H9 (cell line): Measurements from ENCODE around the gene CTSH. TPM values are rescaled to one million over a fixed set of nuclear protein-coding genes. Genes with fewer than 3 reads are reported as not detected.
A peak's percentile ranks its signal among the peaks of the same experiment; 100 is the strongest.
"Not testable (repeated sequence)": the region's sequence is repeated elsewhere in the genome, so short reads cannot be mapped to it uniquely, and the experiment has no call there.

Experiments used
- DNase-seq: peaks from one replicate; pipeline ENCODE4 v3.0.0-alpha.2; 2017
- H2AFZ ChIP-seq: one replicate; pipeline ENCODE4 v1.6.1; 2013; ENCODE audit warnings: mild to moderate bottlenecking, low read length, control low read depth, moderate library complexity
- H2AK5ac ChIP-seq: 2 replicates; pipeline ENCODE4 v1.6.1; 2013; ENCODE audit warnings: low read length, control low read depth, mixed read lengths; ENCODE audit not compliant: insufficient read length
- H2BK120ac ChIP-seq: one replicate; pipeline ENCODE4 v1.6.1; 2013; ENCODE audit warnings: low read depth, mild to moderate bottlenecking, low read length, control low read depth, inconsistent platforms; ENCODE audit not compliant: poor library complexity, severe bottlenecking
- H2BK12ac ChIP-seq: 2 replicates; pipeline ENCODE4 v1.6.1; 2013; ENCODE audit warnings: low read length, control low read depth, mixed read lengths, low read depth; ENCODE audit not compliant: insufficient read length
- H2BK15ac ChIP-seq: 2 replicates; pipeline ENCODE4 v1.6.1; 2013; ENCODE audit warnings: low read depth, low read length, control low read depth
- H2BK20ac ChIP-seq: one replicate; pipeline ENCODE4 v1.6.1; 2013; ENCODE audit warnings: low read depth, mild to moderate bottlenecking, low read length, control low read depth, inconsistent platforms; ENCODE audit not compliant: poor library complexity, severe bottlenecking
- H2BK5ac ChIP-seq: 2 replicates; pipeline ENCODE4 v1.6.1; 2013; ENCODE audit warnings: low read length, control low read depth, mixed read lengths; ENCODE audit not compliant: insufficient read length
- H3K14ac ChIP-seq: 2 replicates; pipeline ENCODE4 v1.6.1; 2013; ENCODE audit warnings: low read length, control low read depth; ENCODE audit not compliant: insufficient read depth
- H3K18ac ChIP-seq: 2 replicates; pipeline ENCODE4 v1.6.1; 2013; ENCODE audit warnings: low read depth, mild to moderate bottlenecking, mixed read lengths, low read length, control low read depth; ENCODE audit not compliant: insufficient read length
- H3K23ac ChIP-seq: 2 replicates; pipeline ENCODE4 v1.6.1; 2013; ENCODE audit warnings: low read length, control low read depth, mixed read lengths, low read depth; ENCODE audit not compliant: insufficient read length
- H3K23me2 ChIP-seq: 2 replicates; pipeline ENCODE4 v1.6.1; 2013; ENCODE audit warnings: low read depth, mild to moderate bottlenecking, mixed read lengths, low read length, control low read depth; ENCODE audit not compliant: insufficient read length, poor library complexity, severe bottlenecking
- H3K27ac ChIP-seq: 2 replicates; pipeline ENCODE4 v1.5.1; 2013; ENCODE audit warnings: low read length, control low read depth, mixed read lengths, low read depth; ENCODE audit not compliant: insufficient read length
- H3K27me3 ChIP-seq: 2 replicates; pipeline ENCODE4 v1.6.1; 2013; ENCODE audit warnings: low read length, control low read depth, inconsistent platforms; ENCODE audit not compliant: insufficient read depth
- H3K4ac ChIP-seq: 2 replicates; pipeline ENCODE4 v1.6.1; 2013; ENCODE audit warnings: low read depth, mild to moderate bottlenecking, control low read depth, inconsistent platforms, low read length, moderate library complexity
- H3K4me1 ChIP-seq: 2 replicates; pipeline ENCODE4 v1.6.1; 2013; ENCODE audit warnings: low read length, control low read depth, inconsistent platforms; ENCODE audit not compliant: insufficient read depth
- H3K4me2 ChIP-seq: 2 replicates; pipeline ENCODE4 v1.6.1; 2013; ENCODE audit warnings: low read length, control low read depth, mixed read lengths; ENCODE audit not compliant: insufficient read length, insufficient read depth
- H3K56ac ChIP-seq: 2 replicates; pipeline ENCODE4 v1.6.1; 2013; ENCODE audit warnings: low read depth, mild to moderate bottlenecking, mixed read lengths, low read length, control low read depth; ENCODE audit not compliant: insufficient read length
- H3K79me1 ChIP-seq: 2 replicates; pipeline ENCODE4 v1.6.1; 2013; ENCODE audit warnings: low read depth, mild to moderate bottlenecking, moderate library complexity, low read length, control low read depth, inconsistent platforms; ENCODE audit not compliant: insufficient read depth, poor library complexity, severe bottlenecking
- H3K79me2 ChIP-seq: 2 replicates; pipeline ENCODE4 v1.6.1; 2013; ENCODE audit warnings: low read length, control low read depth, inconsistent platforms; ENCODE audit not compliant: insufficient read depth
- H3K9ac ChIP-seq: 2 replicates; pipeline ENCODE4 v1.6.1; 2013; ENCODE audit warnings: low read length, control low read depth, mixed read lengths; ENCODE audit not compliant: insufficient read length; ENCODE audit errors: extremely low read depth
- H3K9me3 ChIP-seq: one replicate; pipeline ENCODE4 v1.6.1; 2013; ENCODE audit warnings: low read depth, low read length, inconsistent platforms; ENCODE audit not compliant: control insufficient read depth
- H3T11ph ChIP-seq: one replicate; pipeline ENCODE4 v1.6.1; 2013; ENCODE audit warnings: mild to moderate bottlenecking, low read length, control low read depth, inconsistent platforms
- H4K20me1 ChIP-seq: one replicate; pipeline ENCODE4 v1.6.1; 2013; ENCODE audit not compliant: control insufficient read depth, insufficient read length, insufficient read depth
- H4K5ac ChIP-seq: 2 replicates; pipeline ENCODE4 v1.6.1; 2013; ENCODE audit warnings: low read depth, mild to moderate bottlenecking, mixed read lengths, low read length, control low read depth; ENCODE audit not compliant: insufficient read length
- H4K8ac ChIP-seq: replicated peaks from 2 replicates; pipeline ENCODE4 v1.6.1; 2013; ENCODE audit warnings: low read length, control low read depth, mixed read lengths, low read depth; ENCODE audit not compliant: insufficient read length
- H4K91ac ChIP-seq: 2 replicates; pipeline ENCODE4 v1.6.1; 2013; ENCODE audit warnings: low read depth, mild to moderate bottlenecking, moderate library complexity, mixed read lengths, low read length, control low read depth; ENCODE audit not compliant: insufficient read length
- H3K27ac Mint-ChIP-seq, 3 experiments: 2 replicates in 2 of 3; 3 replicates in 1 of 3; pipeline ENCODE4 v1.8.0; 2020 to 2021; ENCODE audit warnings: mixed read lengths in 3 of 3, mild to moderate bottlenecking in 1 of 3, moderate library complexity in 1 of 3
- H3K27me3 Mint-ChIP-seq: 2 replicates; pipeline ENCODE4 v1.8.0; 2021; ENCODE audit warnings: low read depth, mild to moderate bottlenecking, moderate library complexity, mixed read lengths
- H3K36me3 Mint-ChIP-seq, 3 experiments: 2 replicates in 2 of 3; 3 replicates in 1 of 3; pipeline ENCODE4 v1.8.0; 2020 to 2021; ENCODE audit warnings: low read depth in 3 of 3, mixed read lengths in 3 of 3; ENCODE audit not compliant: insufficient read depth in 1 of 3
- H3K4me1 Mint-ChIP-seq, 2 experiments: 2 replicates each; pipeline ENCODE4 v1.8.0; 2020; ENCODE audit warnings: mixed read lengths in 2 of 2
- H3K4me3 Mint-ChIP-seq, 2 experiments: 2 replicates in 1 of 2; 3 replicates in 1 of 2; pipeline ENCODE4 v1.8.0; 2020 to 2021; ENCODE audit warnings: mild to moderate bottlenecking in 2 of 2, mixed read lengths in 2 of 2, moderate library complexity in 1 of 2
- H3K9me3 Mint-ChIP-seq, 2 experiments: 2 replicates in 1 of 2; 3 replicates in 1 of 2; pipeline ENCODE4 v1.8.0; 2020; ENCODE audit warnings: mild to moderate bottlenecking in 2 of 2, mixed read lengths in 2 of 2, moderate library complexity in 1 of 2
- CTCF ChIP-seq: fragments of 200-600 bp; sonication (generic); conservative IDR thresholded peaks from 3 replicates; pipeline ENCODE4 v1.8.0; 2021; ENCODE audit warnings: antibody characterized with exemption, mild to moderate bottlenecking
- WGBS: extraction: QIAGEN DNeasy Blood & Tissue Kit; methylation state at CpG from one replicate; pipeline ENCODE4 v1.1.7; 2013; ENCODE audit warnings: missing lambda C conversion rate, low lambda C conversion rate, mixed read lengths; ENCODE audit not compliant: insufficient read length; ENCODE audit errors: extremely low coverage; 5-methylcytosine and 5-hydroxymethylcytosine counted together
- total RNA-seq: library from RNA; stranded (reverse); gene quantifications from 2 replicates; pipeline ENCODE4 v1.2.1, GENCODE V29; 2021

The CTSH gene
- total RNA-seq, 1 experiment from 2014 or later, result 15.5 TPM

GRCh38 chr15:78878356-78878755 lies 66.5 kb downstream of the CTSH start:
- no peaks in the 10 kb centered on the region for H3K23me2 ChIP-seq
- peaks cover 0 to 5% of the 10 kb centered on the region in 2 experiments; a peak in 2 of 5 replicates for H3K9me3 Mint-ChIP-seq
- H4K8ac ChIP-seq, result no peak overlapping the region
- peaks cover 41 to 46% of the 10 kb centered on the region in 2 experiments for H3K4me1 Mint-ChIP-seq
- H3K18ac ChIP-seq, result no peak overlapping the region
- peak overlapping the region; percentile 2 to 54; a peak in 3 of 5 replicates for H3K4me3 Mint-ChIP-seq
- WGBS, result no CpG with 5 or more reads among the region's 1 CpG
- no peaks in the 10 kb centered on the region for H3K79me1 ChIP-seq
- H3K14ac ChIP-seq, result no peak overlapping the region
- H4K91ac ChIP-seq, result no peak overlapping the region
- H3K36me3 Mint-ChIP-seq, result peaks cover 21 to 55% (median 45%) of the 10 kb centered on the region in 3 experiments
- TF ChIP-seq CTCF, result no peak
- H2BK12ac ChIP-seq, result no peak overlapping the region
- H3K56ac ChIP-seq, result no peak overlapping the region
- H2BK120ac ChIP-seq, result no peak overlapping the region
- no peak overlapping the region for H3K23ac ChIP-seq
- no peak overlapping the region for H2BK20ac ChIP-seq
- no peak for DNase-seq
- no peak overlapping the region for H3K9ac ChIP-seq
- no peak overlapping the region for H3K4ac ChIP-seq
- no peak overlapping the region for H2BK15ac ChIP-seq
- no peaks in the 10 kb centered on the region for H3K27me3 ChIP-seq
- peak overlapping the region; percentile 10 to 93 (median 20); a peak in 5 of 7 replicates for H3K27ac Mint-ChIP-seq
- no peak overlapping the region for H2AK5ac ChIP-seq
- H2AFZ ChIP-seq, result no peak overlapping the region
- no peak overlapping the region for H3K4me2 ChIP-seq
- no peaks in the 10 kb centered on the region for H4K20me1 ChIP-seq
- H3K4me1 ChIP-seq, result no peaks in the 10 kb centered on the region
- H4K5ac ChIP-seq, result no peak overlapping the region
- H3K9me3 ChIP-seq, result no peaks in the 10 kb centered on the region
- H3K27me3 Mint-ChIP-seq, result no peaks in the 10 kb centered on the region; the same call in 1 of the 2 replicates
- no peak overlapping the region for H3K27ac ChIP-seq
- H2BK5ac ChIP-seq, result no peak overlapping the region
- no peak overlapping the region for H3T11ph ChIP-seq
- H3K79me2 ChIP-seq, result peaks cover 76% of the 10 kb centered on the region

DNA sequence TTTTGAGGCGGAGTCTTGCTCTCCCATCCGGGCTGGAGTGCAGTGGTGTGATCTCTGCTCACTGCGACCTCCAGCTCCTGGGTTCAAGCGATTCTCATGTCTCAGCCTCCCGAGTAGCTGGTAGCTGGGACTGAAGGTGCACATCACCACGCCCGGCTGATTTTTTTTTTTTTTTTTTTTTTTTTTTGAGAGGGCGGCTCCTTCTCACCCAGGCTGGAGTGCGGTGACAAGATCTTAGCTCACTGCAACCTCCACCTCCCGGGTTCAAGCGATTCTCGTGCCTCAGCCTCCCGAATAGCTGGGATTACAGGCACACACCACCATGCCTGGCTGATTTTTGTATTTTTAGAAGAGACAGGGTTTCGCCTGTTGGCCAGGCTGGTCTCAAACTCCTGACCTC lies 67.9 kb downstream of the CTSH start:
- H3K4me2 ChIP-seq, H3K4ac ChIP-seq, H3T11ph ChIP-seq, H3K9me3 ChIP-seq, H3K56ac ChIP-seq, H4K91ac ChIP-seq, H3K4me3 Mint-ChIP-seq, H3K4me1 ChIP-seq, H3K27me3 Mint-ChIP-seq, H2BK120ac ChIP-seq, H3K14ac ChIP-seq, H4K8ac ChIP-seq, H2AK5ac ChIP-seq, H3K27ac ChIP-seq, H4K5ac ChIP-seq, H2BK12ac ChIP-seq, H4K20me1 ChIP-seq, H2AFZ ChIP-seq, H2BK20ac ChIP-seq, H2BK5ac ChIP-seq, H3K18ac ChIP-seq, H3K9ac ChIP-seq, H3K27me3 ChIP-seq, H2BK15ac ChIP-seq, H3K23ac ChIP-seq, DNase-seq, H3K23me2 ChIP-seq, H3K9me3 Mint-ChIP-seq, H3K79me1 ChIP-seq, H3K27ac Mint-ChIP-seq: not testable (repeated sequence)
- Mint-ChIP-seq H3K36me3 (peaks cover 19 to 47% (median 31%) of the 10 kb centered on the region in 3 experiments), H3K4me1 (peaks cover 41 to 47% of the 10 kb centered on the region in 2 experiments)
- peaks cover 72% of the 10 kb centered on the region for H3K79me2 ChIP-seq
- WGBS, result no CpG with 5 or more reads among the region's 14 CpGs
